Measurements from ENCODE around the gene HS3ST6. TPM values are rescaled to one million over a fixed set of nuclear protein-coding genes. Genes with fewer than 3 reads are reported as not detected.
"Not testable (repeated sequence)": the region's sequence is repeated elsewhere in the genome, so short reads cannot be mapped to it uniquely, and the experiment has no call there.

HS3ST6 gene
- total RNA-seq, 4 donors from 2014 or later, result not detected

- ATAC-seq (ENCODE audit: low FRiP score) (no peak), DNase-seq (ENCODE audit: low spot score) (no peak)
- TF ChIP-seq CTCF (IDR thresholded peaks at IDR 0.05), result no peak
Observed at GRCh38 chr16:1961651-1962067, 43.4 kb upstream of the HS3ST6 start.

GRCh38 chr16:1960665-1961630 lies 42.7 kb upstream of the HS3ST6 start:
- ATAC-seq (ENCODE audit: low FRiP score) (no peak), DNase-seq (ENCODE audit: low spot score) (no peak)
- no peak for TF ChIP-seq CTCF (IDR thresholded peaks at IDR 0.05)

GRCh38 chr16:1959269-1960039 lies 41.2 kb upstream of the HS3ST6 start, which contains the start of gene NDUFB10:
NDUFB10 (plus strand) TSS chr16:1959538; CDS start chr16:1959625, 87 bp downstream.
- DNase-seq (ENCODE audit: low spot score) (peak; percentile 78), ATAC-seq (ENCODE audit: low FRiP score) (peak; percentile 89)
- TF ChIP-seq CTCF (IDR thresholded peaks at IDR 0.05), result peak in 1 of 3 donors; percentile 25

DNA sequence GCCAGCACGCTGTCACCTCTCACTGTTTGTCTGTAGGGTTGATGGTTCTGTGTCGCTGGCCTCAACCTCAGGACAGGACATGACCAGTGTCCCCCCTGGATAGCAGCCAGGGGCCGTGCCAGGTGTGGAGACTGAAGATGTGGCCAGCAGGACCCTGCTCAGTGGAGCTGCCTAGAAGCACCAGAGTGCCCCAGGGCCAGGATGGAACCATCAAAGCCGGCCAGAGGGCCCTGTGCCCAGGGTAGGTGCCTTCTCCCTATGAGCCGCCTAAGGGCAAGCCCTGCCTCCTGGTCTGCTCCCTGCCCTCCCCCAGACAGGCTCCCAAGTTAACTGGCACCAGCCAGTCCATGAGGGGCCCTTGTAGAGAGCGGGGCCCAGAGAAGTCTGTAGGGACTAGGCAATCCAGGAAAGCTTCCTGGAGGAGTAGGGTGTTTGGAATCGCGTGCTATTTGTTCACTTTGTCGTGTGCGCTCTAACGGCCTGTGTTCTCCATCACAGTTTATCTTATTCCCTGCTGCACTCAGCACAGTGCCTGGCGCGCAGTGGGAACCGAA lies 40.6 kb upstream of the HS3ST6 start:
- DNase-seq (ENCODE audit: low spot score) (no peak), ATAC-seq (ENCODE audit: low FRiP score) (no peak)
- no peak for TF ChIP-seq CTCF (IDR thresholded peaks at IDR 0.05)

DNA sequence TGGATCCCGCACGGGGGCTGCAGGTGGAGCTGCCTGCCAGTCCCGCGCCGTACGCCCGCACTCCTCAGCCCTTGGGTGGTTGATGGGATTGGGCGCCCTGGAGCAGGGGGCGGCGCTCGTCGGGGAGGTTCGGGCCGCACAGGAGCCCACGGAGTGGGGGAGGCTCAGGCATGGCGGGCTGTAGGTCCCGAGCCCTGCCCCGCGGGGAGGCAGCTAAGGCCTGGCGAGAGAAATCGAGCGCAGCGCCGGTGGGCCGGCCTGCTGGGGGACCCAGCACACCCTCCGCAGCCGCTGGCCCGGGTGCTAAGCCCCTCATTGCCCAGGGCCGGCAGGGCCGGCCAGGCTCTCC lies 39.9 kb upstream of the HS3ST6 start:
- ATAC-seq (ENCODE audit: low FRiP score); DNase-seq (ENCODE audit: low spot score): not testable (repeated sequence)

DNA sequence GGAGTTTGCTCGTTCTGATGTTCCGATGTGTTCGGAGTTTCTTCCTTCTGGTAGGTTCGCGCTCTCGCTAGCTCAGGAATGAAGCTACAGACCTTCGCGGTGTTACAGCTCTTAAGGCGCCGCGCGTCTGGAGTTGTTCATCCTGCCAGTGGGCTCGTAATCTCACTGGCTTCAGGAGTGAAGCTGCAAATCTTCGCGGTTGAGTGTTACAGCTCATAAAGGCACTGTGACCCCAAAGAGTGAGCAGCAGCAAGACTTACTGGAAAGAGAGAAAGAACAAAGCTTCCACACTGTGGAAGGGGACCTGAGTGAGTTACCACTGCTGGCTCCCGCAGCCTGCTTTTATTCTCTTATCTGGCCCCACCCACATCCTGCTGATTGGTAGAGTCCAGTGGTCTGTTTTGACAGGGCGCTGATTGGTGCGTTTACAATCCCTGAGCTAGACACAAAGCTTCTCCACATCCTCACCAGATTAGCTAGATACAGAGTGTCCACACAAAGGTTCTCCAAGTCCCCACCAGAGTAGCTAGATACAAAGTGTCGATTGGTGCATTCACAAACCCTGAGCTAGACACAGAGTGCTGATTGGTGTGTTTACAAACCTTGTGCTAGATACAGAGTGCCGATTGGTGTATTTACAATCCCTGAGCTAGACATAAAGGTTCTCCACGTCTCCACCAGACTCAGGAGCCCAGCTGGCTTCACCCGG lies 39.4 kb upstream of the HS3ST6 start:
- DNase-seq (ENCODE audit: low spot score); ATAC-seq (ENCODE audit: low FRiP score): not testable (repeated sequence)

GRCh38 chr16:1953734-1954133 lies 35.5 kb upstream of the HS3ST6 start:
- no peak for TF ChIP-seq CTCF (IDR thresholded peaks at IDR 0.05)
- ATAC-seq (ENCODE audit: low FRiP score) (no peak), DNase-seq (ENCODE audit: low spot score) (no peak)
